Endothelial cell (in vitro differentiated cells): Measurements from ENCODE around the gene SPINK7. TPM values are rescaled to one million over a fixed set of nuclear protein-coding genes. Genes with fewer than 3 reads are reported as not detected.

Source experiments
- DNase-seq: peaks from one replicate; pipeline ENCODE4 v3.0.0; 2021; ENCODE audit warnings: low spot score
- H3K27ac Mint-ChIP-seq: one replicate; pipeline ENCODE4 v1.8.0; 2021; ENCODE audit warnings: mixed read lengths, inconsistent platforms; ENCODE audit not compliant: unreplicated experiment
- H3K27me3 Mint-ChIP-seq: one replicate; pipeline ENCODE4 v1.8.0; 2021; ENCODE audit warnings: mild to moderate bottlenecking, moderate library complexity, mixed read lengths, inconsistent platforms; ENCODE audit not compliant: unreplicated experiment
- H3K36me3 Mint-ChIP-seq: one replicate; pipeline ENCODE4 v1.8.0; 2021; ENCODE audit warnings: mild to moderate bottlenecking, low read depth, mixed read lengths, inconsistent platforms; ENCODE audit not compliant: unreplicated experiment
- H3K4me1 Mint-ChIP-seq: one replicate; pipeline ENCODE4 v1.8.0; 2021; ENCODE audit warnings: mild to moderate bottlenecking, mixed read lengths, inconsistent platforms; ENCODE audit not compliant: unreplicated experiment
- H3K4me3 Mint-ChIP-seq: one replicate; pipeline ENCODE4 v1.8.0; 2021; ENCODE audit warnings: mild to moderate bottlenecking, mixed read lengths, inconsistent platforms; ENCODE audit not compliant: unreplicated experiment
- H3K9me3 Mint-ChIP-seq: one replicate; pipeline ENCODE4 v1.8.0; 2021; ENCODE audit warnings: mixed read lengths, inconsistent platforms; ENCODE audit not compliant: unreplicated experiment
- total RNA-seq: library from RNA; stranded (reverse); fragmentation: NEBNext Ultra II Directional; extraction: Animal tissue kit (Norgen Biotek cat#: 25700); gene quantifications from one replicate; pipeline ENCODE4 v1.2.1, GENCODE V29; 2021; ENCODE audit not compliant: unreplicated experiment
- TF ChIP-seq, protein P1 (sequence below): fragments of 200-600 bp; sonication (generic); IDR thresholded peaks from one replicate; pipeline ENCODE4 v1.5.0; 2021; ENCODE audit warnings: antibody characterized with exemption; ENCODE audit not compliant: unreplicated experiment

SPINK7 gene
- total RNA-seq, 1 donor from 2014 or later = not detected

DNA sequence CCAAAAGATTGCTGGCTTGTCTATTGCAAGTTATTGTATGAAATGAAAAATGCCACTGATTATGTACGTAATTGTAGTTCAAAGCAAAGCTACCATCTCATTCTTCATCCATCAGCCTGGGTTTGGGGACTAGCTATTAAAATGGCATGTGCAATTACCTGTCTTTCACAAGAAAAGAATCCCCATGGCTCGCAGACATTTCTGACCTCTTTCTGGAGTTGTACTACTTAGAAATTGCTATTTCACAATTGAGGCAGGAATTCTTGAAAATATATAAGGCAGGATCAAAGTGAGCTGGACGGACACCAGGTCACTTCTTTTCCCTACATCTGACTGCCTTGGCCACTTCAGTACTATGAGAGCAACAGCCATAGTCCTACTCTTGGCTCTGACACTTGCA is 23.0 kb downstream of the SPINK7 start, which contains the start of gene SPINK9:
Gene SPINK9 (plus strand): TSS at position 301 of the 400 bp plus-strand sequence. CDS start 55 bp downstream, at position 356.
- no peak within 1 kb of the TSS for H3K4me3 Mint-ChIP-seq
- peaks cover 4% of the 10 kb centered on the region for H3K27me3 Mint-ChIP-seq

DNA sequence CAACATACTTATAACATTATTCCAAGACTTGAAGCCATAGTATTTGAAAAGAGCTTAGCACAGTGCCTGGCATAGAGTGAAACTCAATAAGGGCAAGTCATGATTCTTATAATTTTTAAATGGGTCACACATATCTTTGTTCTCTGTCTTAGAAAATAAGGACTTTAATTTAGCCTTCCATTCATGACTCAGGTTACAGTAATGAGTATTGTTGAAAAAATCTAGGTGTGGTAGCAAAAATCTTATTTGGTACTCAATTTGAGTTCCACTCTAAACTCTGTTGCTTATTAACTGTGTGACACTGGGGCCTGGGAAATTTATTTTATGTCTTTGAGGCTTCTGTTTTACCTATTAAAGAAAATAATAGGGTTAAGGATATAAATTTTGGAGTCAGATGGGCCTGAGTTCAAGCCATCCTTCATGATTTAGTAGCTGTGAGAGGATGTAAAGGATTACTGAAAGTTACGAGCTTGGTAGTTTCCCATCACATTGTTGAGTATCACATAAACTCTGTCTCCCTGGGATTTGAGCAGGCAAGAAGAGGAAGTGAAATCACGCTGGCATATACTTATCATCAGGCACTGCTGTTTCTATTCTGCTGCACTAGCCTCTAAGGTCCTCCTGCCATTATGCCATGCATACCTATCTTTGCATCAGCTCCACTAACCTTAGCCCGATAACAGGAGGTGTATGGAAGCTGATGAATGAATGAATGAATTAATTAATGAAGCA is 24.6 kb downstream of the SPINK7 start:
- H3K36me3 Mint-ChIP-seq = no peaks in the 10 kb centered on the region
- TF ChIP-seq, protein P1, sequence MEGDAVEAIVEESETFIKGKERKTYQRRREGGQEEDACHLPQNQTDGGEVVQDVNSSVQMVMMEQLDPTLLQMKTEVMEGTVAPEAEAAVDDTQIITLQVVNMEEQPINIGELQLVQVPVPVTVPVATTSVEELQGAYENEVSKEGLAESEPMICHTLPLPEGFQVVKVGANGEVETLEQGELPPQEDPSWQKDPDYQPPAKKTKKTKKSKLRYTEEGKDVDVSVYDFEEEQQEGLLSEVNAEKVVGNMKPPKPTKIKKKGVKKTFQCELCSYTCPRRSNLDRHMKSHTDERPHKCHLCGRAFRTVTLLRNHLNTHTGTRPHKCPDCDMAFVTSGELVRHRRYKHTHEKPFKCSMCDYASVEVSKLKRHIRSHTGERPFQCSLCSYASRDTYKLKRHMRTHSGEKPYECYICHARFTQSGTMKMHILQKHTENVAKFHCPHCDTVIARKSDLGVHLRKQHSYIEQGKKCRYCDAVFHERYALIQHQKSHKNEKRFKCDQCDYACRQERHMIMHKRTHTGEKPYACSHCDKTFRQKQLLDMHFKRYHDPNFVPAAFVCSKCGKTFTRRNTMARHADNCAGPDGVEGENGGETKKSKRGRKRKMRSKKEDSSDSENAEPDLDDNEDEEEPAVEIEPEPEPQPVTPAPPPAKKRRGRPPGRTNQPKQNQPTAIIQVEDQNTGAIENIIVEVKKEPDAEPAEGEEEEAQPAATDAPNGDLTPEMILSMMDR = no peak
- no peaks in the 10 kb centered on the region for H3K9me3 Mint-ChIP-seq
- H3K4me1 Mint-ChIP-seq = no peaks in the 10 kb centered on the region
- no peak overlapping the region for H3K27ac Mint-ChIP-seq
- DNase-seq = no peak
- no peak overlapping the region for H3K4me3 Mint-ChIP-seq
- no peaks in the 10 kb centered on the region for H3K27me3 Mint-ChIP-seq

More for the DNA sequence above, 23.0 kb downstream of the SPINK7 start, which contains the start of gene SPINK9:
- peaks cover 3% of the 10 kb centered on the region for H3K36me3 Mint-ChIP-seq
- no peak within 1 kb of the TSS for H3K27ac Mint-ChIP-seq
- DNase-seq = no peak
- no peaks in the 10 kb centered on the region for H3K9me3 Mint-ChIP-seq
- TF ChIP-seq, protein P1 = no peak
- no peaks in the 10 kb centered on the region for H3K4me1 Mint-ChIP-seq

DNA sequence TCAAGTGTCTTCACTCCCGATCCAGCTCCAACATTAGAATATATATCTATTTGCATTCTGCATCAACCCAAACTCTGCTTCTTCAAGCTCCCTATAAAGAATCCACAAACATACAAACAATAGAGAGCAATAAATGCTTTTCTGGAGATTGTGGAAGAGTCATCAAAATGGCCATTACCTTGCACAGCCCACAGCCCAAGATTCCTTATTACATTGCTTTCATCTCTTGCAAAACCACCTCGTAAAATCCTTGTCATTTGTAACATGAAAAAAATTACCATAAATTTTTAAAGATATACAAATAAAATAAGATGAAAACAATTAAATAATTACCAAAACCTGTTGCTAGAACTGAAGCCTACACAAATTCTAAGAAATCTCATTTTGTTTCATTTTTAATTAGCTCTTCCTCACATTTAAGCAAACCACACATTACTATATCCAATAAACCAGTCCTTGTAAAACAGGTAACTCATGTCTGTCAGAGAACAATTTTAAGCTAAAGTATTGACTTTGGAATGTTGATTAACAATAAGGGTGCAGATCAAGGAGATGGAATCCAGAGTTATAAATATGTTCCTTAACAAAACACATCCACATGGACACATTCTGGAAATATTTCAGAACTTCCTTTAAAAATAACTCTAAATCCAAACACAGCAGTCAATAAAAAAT is 30.3 kb downstream of the SPINK7 start:
- H3K9me3 Mint-ChIP-seq = no peaks in the 10 kb centered on the region
- no peaks in the 10 kb centered on the region for H3K27me3 Mint-ChIP-seq
- no peak for DNase-seq
- TF ChIP-seq, protein P1 = no peak
- no peaks in the 10 kb centered on the region for H3K4me1 Mint-ChIP-seq
- no peak overlapping the region for H3K4me3 Mint-ChIP-seq
- H3K36me3 Mint-ChIP-seq = no peaks in the 10 kb centered on the region
- no peak overlapping the region for H3K27ac Mint-ChIP-seq

DNA sequence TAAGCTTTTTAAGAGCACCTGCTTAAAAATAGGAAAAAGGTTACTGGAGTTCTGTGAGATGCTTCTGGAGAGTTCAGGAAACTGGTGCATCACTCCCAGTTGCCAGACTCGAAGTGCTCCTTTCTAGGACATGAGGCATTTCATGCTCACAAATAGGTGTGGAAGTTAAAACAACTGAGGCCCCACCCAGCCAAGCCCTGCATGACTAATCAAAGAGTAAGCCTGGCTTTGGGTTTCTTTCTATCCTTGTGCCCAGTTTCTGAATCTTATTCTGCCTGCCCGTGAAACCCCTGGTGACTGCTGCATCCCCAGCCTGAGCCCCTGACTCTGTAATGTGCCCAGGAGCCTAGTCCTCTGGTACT is 30.8 kb downstream of the SPINK7 start:
- Mint-ChIP-seq H3K36me3 (no peaks in the 10 kb centered on the region), H3K9me3 (no peaks in the 10 kb centered on the region), H3K4me1 (no peaks in the 10 kb centered on the region), H3K27ac (no peak overlapping the region), H3K27me3 (no peaks in the 10 kb centered on the region), H3K4me3 (no peak overlapping the region)
- no peak for DNase-seq
- TF ChIP-seq, protein P1 = no peak
